HEK293 (cell line): ENCODE results near the gene SIGLECL1.

Source experiments
- CTCF ChIA-PET: fragments of 350-600 bp; formaldehyde crosslinking; extraction: SDS; loops from one replicate; lab custom pipeline; 2021; ENCODE audit warnings: antibody characterized with exemption; lab: Yijun Ruan, JAX
- POLR2A ChIA-PET: fragments of 300-600 bp; formaldehyde crosslinking; extraction: SDS; loops from one replicate; lab custom pipeline; 2020; ENCODE audit warnings: antibody characterized with exemption, inconsistent platforms; lab: Yijun Ruan, JAX
- H3K27ac ChIP-seq: fragments of 200-500 bp; sonication (Bioruptor generic); 2 replicates; pipeline ENCODE4 v1.5.1; 2014; ENCODE audit warnings: low read depth, low read length, control low read depth, inconsistent platforms; ENCODE audit errors: extremely low read depth
- H3K36me3 ChIP-seq, 2 experiments: fragments of 200-500 bp in 1 of 2; sonication (Bioruptor generic) in 1 of 2; 1 replicate in 1 of 2; 2 replicates in 1 of 2; pipeline ENCODE4 v1.5.1; 2014 to 2017; ENCODE audit warnings: inconsistent platforms in 2 of 2, low read length in 2 of 2; ENCODE audit not compliant: control insufficient read depth in 2 of 2, insufficient read depth in 1 of 2
- H3K4me1 ChIP-seq: fragments of 200-500 bp; sonication (Bioruptor generic); 2 replicates; pipeline ENCODE4 v1.5.1; 2014; ENCODE audit warnings: mild to moderate bottlenecking, low read length, inconsistent platforms; ENCODE audit not compliant: control insufficient read depth, insufficient read depth
- H3K4me3 ChIP-seq: 2 replicates; pipeline ENCODE4 v1.5.1; 2011; ENCODE audit warnings: low read depth, mild to moderate bottlenecking, control low read depth, low read length, moderate library complexity
- H3K9me3 ChIP-seq: fragments of 200-500 bp; sonication (Bioruptor generic); 2 replicates; pipeline ENCODE4 v1.5.1; 2014; ENCODE audit warnings: low read depth, low read length, inconsistent platforms; ENCODE audit not compliant: control insufficient read depth, insufficient read depth
- BCL11A ChIP-seq: fragments of 450-650 bp; formaldehyde crosslinking; IDR thresholded peaks from 2 replicates; pipeline ENCODE4 v1.5.1; 2016; ENCODE audit warnings: low read depth, missing biosample characterization, missing genetic modification characterization
- EGR2 ChIP-seq: fragments of 450-650 bp; formaldehyde crosslinking; IDR thresholded peaks from 2 replicates; pipeline ENCODE4 v1.5.1; 2016; ENCODE audit warnings: low read depth, missing biosample characterization, missing genetic modification characterization
- MEIS1 ChIP-seq: sonication (generic); formaldehyde crosslinking; IDR thresholded peaks from 2 replicates; pipeline ENCODE4 v1.8.1; 2022; ENCODE audit warnings: missing genetic modification reagents, mild to moderate bottlenecking, borderline replicate concordance
- ZBTB17 ChIP-seq: fragments of 450-650 bp; formaldehyde crosslinking; IDR thresholded peaks from 2 replicates; pipeline ENCODE4 v1.5.1; 2016; ENCODE audit warnings: missing biosample characterization, missing genetic modification characterization
- ZBTB26 ChIP-seq: fragments of 450-650 bp; formaldehyde crosslinking; optimal IDR thresholded peaks from 2 replicates; pipeline ENCODE3; 2016; ENCODE audit warnings: missing biosample characterization, mild to moderate bottlenecking, missing genetic modification characterization
- ZEB2 ChIP-seq: fragments of 450-650 bp; formaldehyde crosslinking; IDR thresholded peaks from 2 replicates; pipeline ENCODE4 v1.5.1; 2016; ENCODE audit warnings: missing biosample characterization, missing genetic modification characterization
- ZFP3 ChIP-seq: fragments of 450-650 bp; formaldehyde crosslinking; IDR thresholded peaks from 2 replicates; pipeline ENCODE4 v1.5.1; 2016; ENCODE audit warnings: low read depth, missing biosample characterization, missing genetic modification characterization
- ZFP37 ChIP-seq: fragments of 450-650 bp; formaldehyde crosslinking; IDR thresholded peaks from 2 replicates; pipeline ENCODE4 v1.5.1; 2016; ENCODE audit warnings: missing biosample characterization, missing genetic modification characterization
- ZFP69B ChIP-seq: fragments of 450-650 bp; formaldehyde crosslinking; IDR thresholded peaks from 2 replicates; pipeline ENCODE4 v1.5.1; 2016; ENCODE audit warnings: missing biosample characterization, missing genetic modification characterization
- ZNF112 ChIP-seq: fragments of 450-650 bp; formaldehyde crosslinking; IDR thresholded peaks from 2 replicates; pipeline ENCODE4 v1.5.0; 2017; ENCODE audit warnings: missing biosample characterization, missing genetic modification characterization
- ZNF114 ChIP-seq: fragments of 450-650 bp; formaldehyde crosslinking; IDR thresholded peaks from 2 replicates; pipeline ENCODE4 v1.5.0; 2017; ENCODE audit warnings: missing biosample characterization, missing genetic modification characterization
- ZNF148 ChIP-seq: fragments of 450-650 bp; formaldehyde crosslinking; IDR thresholded peaks from 2 replicates; pipeline ENCODE4 v1.5.0; 2017; ENCODE audit warnings: missing biosample characterization, missing genetic modification characterization, borderline replicate concordance
- ZNF174 ChIP-seq: fragments of 450-650 bp; formaldehyde crosslinking; IDR thresholded peaks from 2 replicates; pipeline ENCODE4 v1.5.0; 2017; ENCODE audit warnings: missing biosample characterization, mild to moderate bottlenecking, missing genetic modification characterization
- ZNF19 ChIP-seq: fragments of 450-650 bp; formaldehyde crosslinking; IDR thresholded peaks from 2 replicates; pipeline ENCODE4; 2016; ENCODE audit warnings: missing biosample characterization, missing genetic modification characterization, low read depth
- ZNF23 ChIP-seq: fragments of 450-650 bp; formaldehyde crosslinking; IDR thresholded peaks from 2 replicates; pipeline ENCODE4 v1.5.1; 2016; ENCODE audit warnings: missing biosample characterization, missing genetic modification characterization, borderline replicate concordance
- ZNF239 ChIP-seq: fragments of 450-650 bp; formaldehyde crosslinking; IDR thresholded peaks from 2 replicates; pipeline ENCODE4 v1.5.1; 2016; ENCODE audit warnings: missing biosample characterization, missing genetic modification characterization
- ZNF335 ChIP-seq: fragments of 450-650 bp; formaldehyde crosslinking; conservative IDR thresholded peaks from 2 replicates; pipeline ENCODE4 v1.5.1; 2016; ENCODE audit warnings: missing biosample characterization, missing genetic modification characterization
- ZNF473 ChIP-seq: fragments of 450-650 bp; formaldehyde crosslinking; IDR thresholded peaks from 2 replicates; pipeline ENCODE4 v1.5.1; 2017; ENCODE audit warnings: missing biosample characterization, missing genetic modification characterization
- ZNF654 ChIP-seq: fragments of 450-650 bp; formaldehyde crosslinking; IDR thresholded peaks from 2 replicates; pipeline ENCODE4 v1.5.1; 2016; ENCODE audit warnings: low read depth, missing biosample characterization, missing genetic modification characterization
- TF ChIP-seq, protein P1 (sequence below): fragments of 450-650 bp; formaldehyde crosslinking; conservative IDR thresholded peaks from 2 replicates; pipeline ENCODE4 v1.5.1; 2016; ENCODE audit warnings: low read depth, missing biosample characterization, missing genetic modification characterization
- TF ChIP-seq, protein P2 (sequence below): fragments of 450-650 bp; formaldehyde crosslinking; conservative IDR thresholded peaks from 2 replicates; pipeline ENCODE4 v1.5.1; 2016; ENCODE audit warnings: low read depth, missing biosample characterization, missing genetic modification characterization

Gene SIGLECL1

DNA sequence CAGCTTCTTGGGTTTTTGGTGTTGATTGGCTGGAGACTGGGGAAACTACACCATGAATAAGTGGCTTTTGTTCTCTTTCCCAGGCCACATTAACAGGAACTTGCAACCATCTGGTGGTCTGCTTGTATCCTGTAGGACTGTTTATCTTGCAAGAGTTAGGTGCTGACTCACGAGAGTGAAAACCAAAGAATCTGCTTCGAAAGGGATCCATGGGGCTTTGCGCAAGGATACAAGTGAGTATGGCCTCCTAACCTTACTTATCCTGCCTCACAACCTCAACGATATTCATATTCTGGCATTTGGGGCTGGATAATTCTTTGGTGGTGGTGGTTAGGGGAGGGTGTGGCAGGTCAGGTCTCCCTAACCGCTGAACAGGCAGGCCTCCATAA is 4.7 kb upstream of the SIGLECL1 start (continued):
- TF ChIP-seq ZBTB26 (tag by site-specific recombination) (no peak), ZNF473 (tag by site-specific recombination) (no peak), ZNF23 (tag by site-specific recombination) (no peak)

DNA sequence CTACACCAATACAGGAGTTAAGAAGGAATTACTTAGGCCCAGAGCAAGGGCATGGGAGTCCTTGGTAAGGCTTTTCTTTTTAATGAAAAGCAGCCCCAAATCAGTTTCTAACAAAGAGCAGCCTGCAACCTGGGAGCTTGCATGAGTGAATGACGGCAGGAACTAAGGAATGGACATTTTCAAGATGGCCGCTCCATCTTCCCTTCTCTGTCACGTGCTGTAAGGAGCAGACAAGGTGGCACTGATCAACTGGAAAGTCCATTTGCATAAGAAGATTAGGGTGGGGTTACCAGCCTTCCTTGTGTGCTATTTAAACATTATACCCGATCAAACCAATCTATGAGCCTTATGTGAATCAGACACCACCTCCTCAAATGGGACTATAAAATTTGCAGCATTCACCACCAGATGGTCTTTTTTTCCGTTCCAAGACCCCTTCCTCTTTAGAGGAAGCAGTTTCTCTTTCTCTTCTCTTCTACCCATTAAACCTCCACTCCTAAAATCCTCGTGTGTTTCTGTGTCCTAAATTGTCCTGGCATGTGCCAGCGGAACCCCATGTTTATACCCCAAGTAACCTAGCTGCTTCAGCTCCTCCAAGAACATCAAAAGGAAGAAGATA is 2.8 kb upstream of the SIGLECL1 start:
- no peak overlapping the region for H3K4me3 ChIP-seq
- TF ChIP-seq, protein P1, sequence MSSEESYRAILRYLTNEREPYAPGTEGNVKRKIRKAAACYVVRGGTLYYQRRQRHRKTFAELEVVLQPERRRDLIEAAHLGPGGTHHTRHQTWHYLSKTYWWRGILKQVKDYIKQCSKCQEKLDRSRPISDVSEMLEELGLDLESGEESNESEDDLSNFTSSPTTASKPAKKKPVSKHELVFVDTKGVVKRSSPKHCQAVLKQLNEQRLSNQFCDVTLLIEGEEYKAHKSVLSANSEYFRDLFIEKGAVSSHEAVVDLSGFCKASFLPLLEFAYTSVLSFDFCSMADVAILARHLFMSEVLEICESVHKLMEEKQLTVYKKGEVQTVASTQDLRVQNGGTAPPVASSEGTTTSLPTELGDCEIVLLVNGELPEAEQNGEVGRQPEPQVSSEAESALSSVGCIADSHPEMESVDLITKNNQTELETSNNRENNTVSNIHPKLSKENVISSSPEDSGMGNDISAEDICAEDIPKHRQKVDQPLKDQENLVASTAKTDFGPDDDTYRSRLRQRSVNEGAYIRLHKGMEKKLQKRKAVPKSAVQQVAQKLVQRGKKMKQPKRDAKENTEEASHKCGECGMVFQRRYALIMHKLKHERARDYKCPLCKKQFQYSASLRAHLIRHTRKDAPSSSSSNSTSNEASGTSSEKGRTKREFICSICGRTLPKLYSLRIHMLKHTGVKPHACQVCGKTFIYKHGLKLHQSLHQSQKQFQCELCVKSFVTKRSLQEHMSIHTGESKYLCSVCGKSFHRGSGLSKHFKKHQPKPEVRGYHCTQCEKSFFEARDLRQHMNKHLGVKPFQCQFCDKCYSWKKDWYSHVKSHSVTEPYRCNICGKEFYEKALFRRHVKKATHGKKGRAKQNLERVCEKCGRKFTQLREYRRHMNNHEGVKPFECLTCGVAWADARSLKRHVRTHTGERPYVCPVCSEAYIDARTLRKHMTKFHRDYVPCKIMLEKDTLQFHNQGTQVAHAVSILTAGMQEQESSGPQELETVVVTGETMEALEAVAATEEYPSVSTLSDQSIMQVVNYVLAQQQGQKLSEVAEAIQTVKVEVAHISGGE (tag by site-specific recombination), result no peak
- TF ChIP-seq ZNF654 (tag by site-specific recombination) (no peak), ZNF19 (tag by site-specific recombination) (no peak), ZNF114 (tag by site-specific recombination) (no peak), MEIS1 (no peak), ZNF335 (tag by site-specific recombination) (no peak), ZFP3 (tag by site-specific recombination) (no peak), ZNF239 (no peak), EGR2 (tag by site-specific recombination) (no peak), ZFP37 (tag by site-specific recombination) (no peak), ZFP69B (tag by site-specific recombination) (no peak), ZNF148 (tag by site-specific recombination) (no peak), ZNF112 (tag by site-specific recombination) (no peak), ZBTB17 (tag by site-specific recombination) (no peak), ZNF174 (no peak), BCL11A (tag by site-specific recombination) (no peak), ZEB2 (tag by site-specific recombination) (no peak)
- TF ChIP-seq, protein P2, sequence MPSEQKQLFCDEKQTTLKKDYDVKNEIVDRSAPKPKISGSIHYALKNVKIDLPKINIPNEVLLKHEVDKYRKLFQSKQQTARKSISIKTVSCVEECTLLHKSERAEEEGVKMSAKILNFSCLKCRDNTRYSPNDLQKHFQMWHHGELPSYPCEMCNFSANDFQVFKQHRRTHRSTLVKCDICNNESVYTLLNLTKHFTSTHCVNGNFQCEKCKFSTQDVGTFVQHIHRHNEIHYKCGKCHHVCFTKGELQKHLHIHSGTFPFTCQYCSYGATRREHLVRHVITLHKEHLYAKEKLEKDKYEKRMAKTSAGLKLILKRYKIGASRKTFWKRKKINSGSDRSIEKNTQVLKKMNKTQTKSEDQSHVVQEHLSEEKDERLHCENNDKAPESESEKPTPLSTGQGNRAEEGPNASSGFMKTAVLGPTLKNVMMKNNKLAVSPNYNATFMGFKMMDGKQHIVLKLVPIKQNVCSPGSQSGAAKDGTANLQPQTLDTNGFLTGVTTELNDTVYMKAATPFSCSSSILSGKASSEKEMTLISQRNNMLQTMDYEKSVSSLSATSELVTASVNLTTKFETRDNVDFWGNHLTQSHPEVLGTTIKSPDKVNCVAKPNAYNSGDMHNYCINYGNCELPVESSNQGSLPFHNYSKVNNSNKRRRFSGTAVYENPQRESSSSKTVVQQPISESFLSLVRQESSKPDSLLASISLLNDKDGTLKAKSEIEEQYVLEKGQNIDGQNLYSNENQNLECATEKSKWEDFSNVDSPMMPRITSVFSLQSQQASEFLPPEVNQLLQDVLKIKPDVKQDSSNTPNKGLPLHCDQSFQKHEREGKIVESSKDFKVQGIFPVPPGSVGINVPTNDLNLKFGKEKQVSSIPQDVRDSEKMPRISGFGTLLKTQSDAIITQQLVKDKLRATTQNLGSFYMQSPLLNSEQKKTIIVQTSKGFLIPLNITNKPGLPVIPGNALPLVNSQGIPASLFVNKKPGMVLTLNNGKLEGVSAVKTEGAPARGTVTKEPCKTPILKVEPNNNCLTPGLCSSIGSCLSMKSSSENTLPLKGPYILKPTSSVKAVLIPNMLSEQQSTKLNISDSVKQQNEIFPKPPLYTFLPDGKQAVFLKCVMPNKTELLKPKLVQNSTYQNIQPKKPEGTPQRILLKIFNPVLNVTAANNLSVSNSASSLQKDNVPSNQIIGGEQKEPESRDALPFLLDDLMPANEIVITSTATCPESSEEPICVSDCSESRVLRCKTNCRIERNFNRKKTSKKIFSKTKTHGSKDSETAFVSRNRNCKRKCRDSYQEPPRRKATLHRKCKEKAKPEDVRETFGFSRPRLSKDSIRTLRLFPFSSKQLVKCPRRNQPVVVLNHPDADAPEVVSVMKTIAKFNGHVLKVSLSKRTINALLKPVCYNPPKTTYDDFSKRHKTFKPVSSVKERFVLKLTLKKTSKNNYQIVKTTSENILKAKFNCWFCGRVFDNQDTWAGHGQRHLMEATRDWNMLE (tag by site-specific recombination), result no peak
- H3K4me1 ChIP-seq, result no peaks in the 10 kb centered on the region
- ChIA-PET POLR2A (no interaction called here), CTCF (interaction anchor here (1.1 to 1.5 kb wide), 2 partner anchors 10 to 11 kb away, joined by 4 read pairs; no protein-coding TSS in a partner anchor)
- H3K27ac ChIP-seq, result no peak overlapping the region
- H3K36me3 ChIP-seq, result no peaks in the 10 kb centered on the region
- H3K9me3 ChIP-seq, result no peaks in the 10 kb centered on the region
